K562 (cell line): Measurements from ENCODE around the gene CALHM3. TPM values are rescaled to one million over a fixed set of nuclear protein-coding genes. Genes with fewer than 3 reads are reported as not detected.

ENCODE experiments used
- ATF3 ChIP-seq, 2 experiments: fragments of 450-650 bp in 1 of 2; sonication (generic) in 1 of 2; formaldehyde crosslinking in 1 of 2; IDR thresholded peaks in 1 of 2; conservative IDR thresholded peaks in 1 of 2; 2 replicates each; pipeline versions ENCODE4 v1.6.1 to v1.8.1; 2016 to 2023; ENCODE audit warnings: mild to moderate bottlenecking in 2 of 2, moderate library complexity in 2 of 2, inconsistent platforms in 1 of 2, missing genetic modification reagents in 1 of 2
- JUND ChIP-seq, 2 experiments: IDR thresholded peaks; 2 replicates in 1 of 2; 3 replicates in 1 of 2; pipeline ENCODE4 v1.6.1; 2011; ENCODE audit warnings: borderline replicate concordance in 2 of 2, low read depth in 2 of 2, low read length in 2 of 2, improper control_type of control experiment in 1 of 2, missing biosample characterization in 1 of 2, missing genetic modification characterization in 1 of 2, missing genetic modification reagents in 1 of 2
- polyA plus RNA-seq, 8 experiments: library from polyadenylated mRNA; depleted of rRNA in 4 of 8; stranded (reverse) in 5 of 8; unstranded in 3 of 8; fragments of >200 nt; fragmentation: Nextera tagmentation in 2 of 8; fragmentation: Illumina TruSeq in 1 of 8; extraction: Ambion mirVana in 2 of 8; extraction: Trizol in 1 of 8; gene quantifications; 2 replicates each; pipeline versions ENCODE4 v1.2.1 to v1.2.3, GENCODE V29; 2011 to 2014; ENCODE audit warnings: inconsistent platforms in 1 of 8, missing spikeins in 1 of 8
- total RNA-seq, 7 experiments: library from RNA; depleted of rRNA in 6 of 7; stranded (reverse); fragments of >200 nt in 6 of 7; fragmentation: Illumina TruSeq in 2 of 7; extraction: Trizol in 2 of 7; gene quantifications; 2 replicates each; pipeline versions ENCODE4 v1.2.1 to v1.2.3, GENCODE V29; 2011 to 2021; ENCODE audit warnings: low replicate concordance in 1 of 7
- TF ChIP-seq, protein P1 (sequence below): fragments of 450-650 bp; IDR thresholded peaks from 2 replicates; pipeline ENCODE4 v1.6.1; 2016; ENCODE audit warnings: low read depth
- TF ChIP-seq, protein P2 (sequence below): IDR thresholded peaks from 2 replicates; pipeline ENCODE4 v1.6.1; 2011; ENCODE audit not compliant: insufficient read length; ENCODE audit errors: extremely low read depth

Gene CALHM3
- total and polyA plus RNA-seq, 9 of the 15 experiments (the other 6 are each of a cell fraction or from before 2014, with no cell fraction given) = not detected

DNA sequence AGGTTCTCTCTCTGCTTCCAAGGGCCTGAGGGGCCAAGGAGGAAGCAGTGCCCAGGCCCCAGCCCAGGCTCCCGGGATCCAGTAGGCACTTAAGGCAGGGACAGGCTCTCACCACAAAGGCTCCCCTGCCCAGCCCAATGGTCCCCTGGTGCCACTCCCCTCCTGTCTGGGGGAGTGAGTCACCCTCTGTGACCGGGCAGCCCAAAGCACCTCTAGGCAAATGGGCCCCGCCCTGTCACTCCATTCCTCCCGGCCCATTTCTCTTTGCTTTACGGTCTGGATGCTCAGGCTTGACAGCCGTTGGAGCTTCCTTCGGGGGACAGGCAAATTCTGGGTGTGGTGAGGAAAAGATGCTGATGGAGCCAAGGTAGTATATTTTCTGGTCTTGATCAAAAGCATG is at the start of gene CALHM3 (continued):
- TF ChIP-seq, protein P1, sequence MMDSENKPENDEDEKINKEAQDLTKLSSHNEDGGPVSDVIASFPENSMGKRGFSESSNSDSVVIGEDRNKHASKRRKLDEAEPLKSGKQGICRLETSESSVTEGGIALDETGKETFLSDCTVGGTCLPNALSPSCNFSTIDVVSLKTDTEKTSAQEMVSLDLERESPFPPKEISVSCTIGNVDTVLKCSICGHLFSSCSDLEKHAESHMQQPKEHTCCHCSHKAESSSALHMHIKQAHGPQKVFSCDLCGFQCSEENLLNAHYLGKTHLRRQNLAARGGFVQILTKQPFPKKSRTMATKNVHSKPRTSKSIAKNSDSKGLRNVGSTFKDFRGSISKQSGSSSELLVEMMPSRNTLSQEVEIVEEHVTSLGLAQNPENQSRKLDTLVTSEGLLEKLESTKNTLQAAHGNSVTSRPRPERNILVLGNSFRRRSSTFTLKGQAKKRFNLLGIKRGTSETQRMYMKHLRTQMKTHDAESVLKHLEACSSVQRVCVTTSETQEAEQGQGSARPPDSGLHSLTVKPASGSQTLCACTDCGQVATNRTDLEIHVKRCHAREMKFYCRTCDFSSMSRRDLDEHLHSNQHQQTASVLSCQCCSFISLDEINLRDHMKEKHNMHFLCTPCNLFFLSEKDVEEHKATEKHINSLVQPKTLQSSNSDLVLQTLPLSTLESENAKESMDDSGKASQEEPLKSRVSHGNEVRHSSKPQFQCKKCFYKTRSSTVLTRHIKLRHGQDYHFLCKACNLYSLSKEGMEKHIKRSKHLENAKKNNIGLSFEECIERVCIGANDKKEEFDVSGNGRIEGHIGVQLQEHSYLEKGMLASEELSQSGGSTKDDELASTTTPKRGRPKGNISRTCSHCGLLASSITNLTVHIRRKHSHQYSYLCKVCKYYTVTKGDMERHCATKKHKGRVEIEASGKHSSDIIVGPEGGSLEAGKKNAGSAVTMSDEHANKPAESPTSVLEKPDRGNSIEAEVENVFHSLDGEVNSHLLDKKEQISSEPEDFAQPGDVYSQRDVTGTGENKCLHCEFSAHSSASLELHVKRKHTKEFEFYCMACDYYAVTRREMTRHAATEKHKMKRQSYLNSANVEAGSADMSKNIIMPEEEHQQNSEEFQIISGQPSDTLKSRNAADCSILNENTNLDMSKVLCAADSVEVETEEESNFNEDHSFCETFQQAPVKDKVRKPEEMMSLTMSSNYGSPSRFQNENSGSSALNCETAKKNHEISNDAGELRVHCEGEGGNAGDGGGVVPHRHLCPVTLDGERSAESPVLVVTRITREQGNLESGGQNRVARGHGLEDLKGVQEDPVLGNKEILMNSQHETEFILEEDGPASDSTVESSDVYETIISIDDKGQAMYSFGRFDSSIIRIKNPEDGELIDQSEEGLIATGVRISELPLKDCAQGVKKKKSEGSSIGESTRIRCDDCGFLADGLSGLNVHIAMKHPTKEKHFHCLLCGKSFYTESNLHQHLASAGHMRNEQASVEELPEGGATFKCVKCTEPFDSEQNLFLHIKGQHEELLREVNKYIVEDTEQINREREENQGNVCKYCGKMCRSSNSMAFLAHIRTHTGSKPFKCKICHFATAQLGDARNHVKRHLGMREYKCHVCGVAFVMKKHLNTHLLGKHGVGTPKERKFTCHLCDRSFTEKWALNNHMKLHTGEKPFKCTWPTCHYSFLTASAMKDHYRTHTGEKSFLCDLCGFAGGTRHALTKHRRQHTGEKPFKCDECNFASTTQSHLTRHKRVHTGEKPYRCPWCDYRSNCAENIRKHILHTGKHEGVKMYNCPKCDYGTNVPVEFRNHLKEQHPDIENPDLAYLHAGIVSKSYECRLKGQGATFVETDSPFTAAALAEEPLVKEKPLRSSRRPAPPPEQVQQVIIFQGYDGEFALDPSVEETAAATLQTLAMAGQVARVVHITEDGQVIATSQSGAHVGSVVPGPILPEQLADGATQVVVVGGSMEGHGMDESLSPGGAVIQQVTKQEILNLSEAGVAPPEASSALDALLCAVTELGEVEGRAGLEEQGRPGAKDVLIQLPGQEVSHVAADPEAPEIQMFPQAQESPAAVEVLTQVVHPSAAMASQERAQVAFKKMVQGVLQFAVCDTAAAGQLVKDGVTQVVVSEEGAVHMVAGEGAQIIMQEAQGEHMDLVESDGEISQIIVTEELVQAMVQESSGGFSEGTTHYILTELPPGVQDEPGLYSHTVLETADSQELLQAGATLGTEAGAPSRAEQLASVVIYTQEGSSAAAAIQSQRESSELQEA = no peak
- TF ChIP-seq JUND (IDR thresholded peaks at IDR 0.05; ENCODE audit: borderline replicate concordance, low read depth, low read length) (peak; percentile 50; the same call in 1 of the 2 replicates), JUND (tag; IDR thresholded peaks at IDR 0.05; ENCODE audit: borderline replicate concordance, low read depth, low read length) (no peak), ATF3 (IDR thresholded peaks at IDR 0.05) (peak; percentile 54), ATF3 (CRISPR knock-in tag; conservative IDR thresholded peaks at IDR 0.05) (no peak)
- TF ChIP-seq, protein P2, sequence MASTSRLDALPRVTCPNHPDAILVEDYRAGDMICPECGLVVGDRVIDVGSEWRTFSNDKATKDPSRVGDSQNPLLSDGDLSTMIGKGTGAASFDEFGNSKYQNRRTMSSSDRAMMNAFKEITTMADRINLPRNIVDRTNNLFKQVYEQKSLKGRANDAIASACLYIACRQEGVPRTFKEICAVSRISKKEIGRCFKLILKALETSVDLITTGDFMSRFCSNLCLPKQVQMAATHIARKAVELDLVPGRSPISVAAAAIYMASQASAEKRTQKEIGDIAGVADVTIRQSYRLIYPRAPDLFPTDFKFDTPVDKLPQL = no peak
